ENCODE measurements around the gene REXO4. TPM values are rescaled to one million over a fixed set of nuclear protein-coding genes. Genes with fewer than 3 reads are reported as not detected.

Gene REXO4
- total and polyA plus RNA-seq, 10 of the 15 experiments (the other 5 are each of a cell fraction or from before 2014, with no cell fraction given) = 2.7 to 43.9 (median 30.5) TPM

DNA sequence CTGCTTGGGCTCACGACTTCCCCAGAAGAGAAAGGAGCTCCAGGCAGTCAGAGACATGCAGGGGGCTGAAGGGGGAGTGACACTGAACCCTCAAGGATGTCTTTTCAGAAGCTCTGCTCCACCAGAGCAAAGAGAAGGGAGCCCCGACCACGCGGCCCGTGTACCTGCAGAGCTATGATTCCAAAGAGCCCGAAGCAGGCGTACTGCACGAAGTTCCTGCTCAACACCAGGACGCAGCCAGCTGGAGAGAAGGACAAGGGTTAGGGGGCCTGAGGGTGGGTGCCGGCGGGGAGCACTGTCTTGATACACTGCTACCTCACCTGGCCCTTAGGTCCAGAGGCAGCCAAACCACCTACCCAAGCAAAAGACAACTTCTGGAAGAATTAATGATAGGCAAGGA lies 51.4 kb downstream of the REXO4 start (continued):
- no peak for TF ChIP-seq RELA (IDR thresholded peaks at IDR 0.05; ENCODE audit: borderline replicate concordance, partially characterized antibody)

DNA sequence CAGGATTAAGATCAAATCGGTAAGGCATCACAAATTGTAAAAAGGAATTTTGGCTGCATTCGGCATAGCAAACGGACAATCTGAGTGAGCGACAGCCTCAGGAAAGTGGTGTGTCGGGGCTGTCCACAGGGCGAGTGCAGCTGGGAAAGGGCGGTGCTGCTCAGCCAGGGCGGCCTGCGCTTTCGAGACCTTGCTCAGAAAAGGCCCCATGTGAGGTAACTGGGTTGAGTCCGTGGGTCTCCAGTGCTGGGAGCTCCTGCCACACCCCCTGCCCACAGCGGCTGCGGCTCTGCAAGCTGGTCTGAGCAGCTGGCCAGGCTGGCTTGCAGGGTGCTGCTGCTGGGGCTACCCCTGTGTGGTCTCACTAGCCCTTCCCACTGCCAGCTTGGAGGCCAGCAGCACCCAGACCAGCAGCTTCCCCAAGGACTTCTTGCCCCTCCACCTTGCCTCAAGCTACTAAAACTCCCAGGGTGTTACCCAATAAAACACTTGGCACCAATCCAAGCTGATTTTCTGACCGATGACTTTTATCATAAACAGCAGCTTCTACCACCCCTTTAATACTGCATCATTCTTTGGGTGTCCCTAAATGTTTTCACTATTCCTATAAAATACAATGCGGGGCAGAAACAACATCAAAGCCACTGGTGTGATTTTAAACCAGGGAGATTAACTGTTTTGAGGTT lies 55.3 kb downstream of the REXO4 start:
- H3K9me3 ChIP-seq (replicated peaks; ENCODE audit: control insufficient read depth, insufficient read depth, low read length) = no peaks in the 10 kb centered on the region
- TF ChIP-seq CREB1 (IDR thresholded peaks at IDR 0.05; ENCODE audit: low read depth) (no peak), POLR2AphosphoS5 (IDR thresholded peaks at IDR 0.05; ENCODE audit: low read length) (peak; percentile 70; the same call in 1 of the 2 replicates), RFX5 (IDR thresholded peaks at IDR 0.05; ENCODE audit: low read depth, low read length) (no peak), RUNX3 (IDR thresholded peaks at IDR 0.05; ENCODE audit: low read length) (no peak), FOXK2 (IDR thresholded peaks at IDR 0.05) (no peak), POLR2AphosphoS2 (IDR thresholded peaks at IDR 0.05; ENCODE audit: low read depth, low read length) (no peak), CBX5 (IDR thresholded peaks at IDR 0.05; ENCODE audit: low read depth) (no peak)
- ChIA-PET CTCF (interaction anchor here (0.6 to 1.6 kb wide), 3 partner anchors 9 to 177 kb away, joined by 3 to 6 read pairs (median 3); no protein-coding TSS in a partner anchor), SMC1A (ENCODE audit: uncharacterized antibody, unreplicated experiment) (no interaction called here), RAD21 (ENCODE audit: unreplicated experiment) (no interaction called here), POLR2A (no interaction called here)
- intact Hi-C loops (cut with micrococcal nuclease; ENCODE audit: unreplicated experiment) = no loop called here
- DNase-seq (ENCODE audit: low read depth, low spot score) = no peak
- peaks cover 42 to 53% of the 10 kb centered on the region in 2 experiments for H3K36me3 ChIP-seq (ENCODE audit: control insufficient read depth in 2 of 2, insufficient read depth in 2 of 2, low read length in 1 of 2)
- peaks cover 10% of the 10 kb centered on the region; the same call in 1 of the 2 replicates for H4K20me1 ChIP-seq (ENCODE audit: control insufficient read depth, insufficient read depth)
- H3K4me2 ChIP-seq (ENCODE audit: control insufficient read depth, insufficient read depth) = no peak overlapping the region
- no peak overlapping the region for H3K4me3 ChIP-seq
- WGBS (ENCODE audit: insufficient coverage, insufficient replicate concordance, low lambda C conversion rate, missing lambda C conversion rate) = 98% methylated on average over 15 of the region's 15 CpGs
- BruUV-seq (replicated peaks) = TSS peak; percentile 40
- no peaks in the 10 kb centered on the region; the same call in none of the 2 replicates for H3K4me1 ChIP-seq (ENCODE audit: control insufficient read depth, insufficient read depth, low read length)
- H3K27ac ChIP-seq (ENCODE audit: control insufficient read depth, insufficient read depth) = no peak overlapping the region
- peaks cover 9% of the 10 kb centered on the region for H3K79me2 ChIP-seq (ENCODE audit: control insufficient read depth, insufficient read depth, low read length)
- ATAC-seq = no peak
- no peak for FAIRE-seq
- no peaks in the 10 kb centered on the region for H3K27me3 ChIP-seq (replicated peaks in 1 of 2; ENCODE audit: control insufficient read depth in 2 of 2, insufficient read depth in 2 of 2, low read length in 1 of 2)
- no peak overlapping the region for H2AFZ ChIP-seq (ENCODE audit: control insufficient read depth, low read depth, low read length)
- in situ Hi-C loops (cut with MboI) = no loop called here
- no peak overlapping the region for H3K9ac ChIP-seq (ENCODE audit: control insufficient read depth, insufficient read depth, low read length)

Data from GM12878 (cell line).